Colonic mucosa (tissue), 4 donors: ENCODE results near the gene SLC35E1. TPM values are rescaled to one million over a fixed set of nuclear protein-coding genes. Genes with fewer than 3 reads are reported as not detected.
A peak's percentile ranks its signal among the peaks of the same experiment; 100 is the strongest.

Source experiments
- DNase-seq: peaks from one replicate; pipeline ENCODE4 v3.0.0-alpha.2; 2020
- H3K27ac ChIP-seq: fragments of 200-600 bp; one replicate; pipeline ENCODE4 v1.8.0; 2021
- H3K27me3 ChIP-seq: fragments of 200-600 bp; one replicate; pipeline ENCODE4 v1.8.0; 2021
- H3K36me3 ChIP-seq: fragments of 200-600 bp; one replicate; pipeline ENCODE4 v1.8.0; 2021
- H3K4me1 ChIP-seq: fragments of 200-600 bp; one replicate; pipeline ENCODE4 v1.8.0; 2021; ENCODE audit warnings: mild to moderate bottlenecking
- H3K4me3 ChIP-seq: fragments of 200-600 bp; one replicate; pipeline ENCODE4 v1.8.0; 2021
- H3K9ac ChIP-seq, 2 donors: one replicate each; pipeline ENCODE4 v1.7.0; 2013; ENCODE audit warnings: control low read depth in 2 of 2, low read depth in 2 of 2, low read length in 2 of 2
- H3K9me3 ChIP-seq: fragments of 200-600 bp; one replicate; pipeline ENCODE4 v1.8.0; 2021
- CTCF ChIP-seq: fragments of 200-600 bp; IDR thresholded peaks from one replicate; pipeline ENCODE4 v1.8.0; 2022; ENCODE audit warnings: antibody characterized with exemption, mild to moderate bottlenecking
- intact Hi-C: fragments of 100-400 bp; cut with DNase I; formaldehyde crosslinking; loops from one replicate; pipeline ENCODE4 v1.14.1; 2022
- total RNA-seq, 2 donors: library from RNA; stranded (reverse); fragmentation: NEBNext Ultra II Directional in 1 of 2; extraction: Animal tissue kit (Norgen Biotek cat#: 25700) in 1 of 2; gene quantifications; one replicate each; pipeline ENCODE4 v1.2.1, GENCODE V29; 2021
- donor health status: healthy.
- donor health status: DM: no; HTN: no; CAD: no.
- donor health status: DM: no; HTN: no; CAD: no.

SLC35E1 gene
- total RNA-seq, 2 donors from 2014 or later: 44.4 to 47.7 TPM

- Histone ChIP-seq H3K27ac (no peak overlapping the region), H3K36me3 (peaks cover 7% of the 10 kb centered on the region), H3K4me1 (peaks cover 8% of the 10 kb centered on the region), H3K9me3 (no peaks in the 10 kb centered on the region), H3K4me3 (no peak overlapping the region), H3K9ac (no peak overlapping the region), H3K27me3 (no peaks in the 10 kb centered on the region)
- intact Hi-C loops: no loop called here
- DNase-seq: no peak
- TF ChIP-seq CTCF: no peak
These were observed 3.1 kb upstream of the SLC35E1 start for GRCh38 chr19:16575282-16575681.

DNA sequence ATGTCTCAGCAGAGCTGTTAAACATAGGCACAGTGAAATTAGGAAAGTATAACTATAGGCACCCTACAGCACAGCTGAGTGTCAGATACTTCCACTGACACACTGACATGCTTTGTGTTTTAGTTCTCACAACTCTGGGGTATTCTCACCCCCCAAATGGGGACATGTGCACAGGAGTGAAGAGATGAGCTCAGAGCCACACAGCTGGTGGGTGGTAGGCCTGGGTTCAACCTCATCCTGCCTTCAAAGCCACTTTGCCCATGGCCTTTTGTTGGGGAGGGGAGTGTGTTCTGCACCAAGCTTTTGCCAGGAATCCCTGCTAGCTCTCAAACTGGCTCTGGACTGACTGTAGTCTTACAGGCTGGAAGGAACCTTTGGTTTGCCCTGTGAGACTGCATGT, 1.7 kb upstream of the SLC35E1 start:
- Histone ChIP-seq H3K9ac (no peak overlapping the region), H3K36me3 (peaks cover 7% of the 10 kb centered on the region), H3K27me3 (no peaks in the 10 kb centered on the region), H3K4me1 (peaks cover 8% of the 10 kb centered on the region), H3K27ac (no peak overlapping the region), H3K9me3 (no peaks in the 10 kb centered on the region), H3K4me3 (peak overlapping the region; percentile 60)
- TF ChIP-seq CTCF: no peak
- intact Hi-C loops: loop anchor here (5.0 kb wide), 1 partner anchor 53 kb away; the partner anchor contains the start of gene MED26
- no peak for DNase-seq

- Histone ChIP-seq H3K9me3 (no peaks in the 10 kb centered on the region), H3K36me3 (peaks cover 7% of the 10 kb centered on the region), H3K27me3 (no peaks in the 10 kb centered on the region), H3K4me3 (peak overlapping the region; percentile 60), H3K4me1 (peaks cover 8% of the 10 kb centered on the region), H3K27ac (peak overlapping the region; percentile 80), H3K9ac (peak overlapping the region; percentile 67 to 85)
- DNase-seq: no peak
- intact Hi-C loops: loop anchor here (5.0 kb wide), 1 partner anchor 54 kb away; the partner anchor contains the start of gene MED26
- TF ChIP-seq CTCF: no peak
These were observed 1.1 kb upstream of the SLC35E1 start for GRCh38 chr19:16573296-16573695.

GRCh38 chr19:16571822-16572331, 338 bp downstream of the SLC35E1 start:
- intact Hi-C loops: loop anchor here (5.0 kb wide), 1 partner anchor 55 kb away; the partner anchor contains the start of gene MED26
- H3K36me3 ChIP-seq: peaks cover 10% of the 10 kb centered on the region

GRCh38 chr19:16571283-16571682, 932 bp downstream of the SLC35E1 start:
- H3K4me3 ChIP-seq: peak overlapping the region; percentile 99
- intact Hi-C loops: loop anchor here (5.0 kb wide), 1 partner anchor 56 kb away; the partner anchor contains the start of gene MED26
- peak overlapping the region; percentile 74 for H3K27ac ChIP-seq
- DNase-seq: no peak
- peaks cover 8% of the 10 kb centered on the region for H3K4me1 ChIP-seq
- H3K36me3 ChIP-seq: peaks cover 13% of the 10 kb centered on the region
- H3K9ac ChIP-seq: peak overlapping the region; percentile 88 to 92
- no peak for TF ChIP-seq CTCF
- no peaks in the 10 kb centered on the region for H3K9me3 ChIP-seq
- no peaks in the 10 kb centered on the region for H3K27me3 ChIP-seq

More at GRCh38 chr19:16571822-16572331, 338 bp downstream of the SLC35E1 start:
- TF ChIP-seq CTCF: no peak
- no peaks in the 10 kb centered on the region for H3K27me3 ChIP-seq
- H3K4me3 ChIP-seq: peak overlapping the region; percentile 99
- peak overlapping the region; percentile 74 for H3K27ac ChIP-seq
- H3K4me1 ChIP-seq: peaks cover 8% of the 10 kb centered on the region
- peak overlapping the region; percentile 88 to 92 for H3K9ac ChIP-seq
- no peak for DNase-seq
- H3K9me3 ChIP-seq: no peaks in the 10 kb centered on the region
